ACHN (cell line): ENCODE measurements around the gene HEY2.
A peak's percentile ranks its signal among the peaks of the same experiment; 100 is the strongest.
"Not testable (repeated sequence)": the region's sequence is repeated elsewhere in the genome, so short reads cannot be mapped to it uniquely, and the experiment has no call there.

ENCODE experiments used
- DNase-seq: peaks from one replicate; pipeline ENCODE4 v3.0.0-alpha.2; 2015
- in situ Hi-C: cut with HindIII; loops from 2 replicates; pipeline ENCODE4 v1.10.0; 2017; ENCODE audit warnings: low sequenced_read_pairs, low pct_ligation_motif_present, low pct_unique_long_range_greater_than_20kb

The HEY2 gene

GRCh38 chr6:125749173-125749864 lies at the start of gene HEY2:
HEY2 (plus strand) TSS chr6:125749632; CDS start chr6:125749777, 145 bp downstream.
- in situ Hi-C loops: no loop called here
- DNase-seq: peak; percentile 88

GRCh38 chr6:125700581-125701353 lies 48.7 kb upstream of the HEY2 start:
- no peak for DNase-seq

GRCh38 chr6:125701354-125701668 lies 48.1 kb upstream of the HEY2 start:
- DNase-seq: no peak
- in situ Hi-C loops: no loop called here

More at GRCh38 chr6:125700581-125701353, 48.7 kb upstream of the HEY2 start:
- in situ Hi-C loops: no loop called here

- in situ Hi-C loops, DNase-seq: not testable (repeated sequence)
These were observed 45.5 kb upstream of the HEY2 start for GRCh38 chr6:125703882-125704281.

- in situ Hi-C loops: no loop called here
- no peak for DNase-seq
These were observed 41.7 kb upstream of the HEY2 start for GRCh38 chr6:125707615-125708243.

- in situ Hi-C loops: no loop called here
These were observed 38.3 kb upstream of the HEY2 start for GRCh38 chr6:125711013-125711675.

GRCh38 chr6:125714441-125715090 lies 34.9 kb upstream of the HEY2 start:
- DNase-seq: no peak
- in situ Hi-C loops: no loop called here

More at GRCh38 chr6:125711013-125711675, 38.3 kb upstream of the HEY2 start:
- no peak for DNase-seq

GRCh38 chr6:125717120-125717731 lies 32.2 kb upstream of the HEY2 start:
- in situ Hi-C loops: no loop called here
- DNase-seq: peak; percentile 8

GRCh38 chr6:125718109-125718508 lies 31.3 kb upstream of the HEY2 start:
- no peak for DNase-seq
- in situ Hi-C loops: no loop called here

GRCh38 chr6:125722886-125723285 lies 26.5 kb upstream of the HEY2 start:
- in situ Hi-C loops: no loop called here
- no peak for DNase-seq

GRCh38 chr6:125727216-125727615 lies 22.2 kb upstream of the HEY2 start:
- DNase-seq: no peak
- in situ Hi-C loops: no loop called here

GRCh38 chr6:125728739-125729138 lies 20.7 kb upstream of the HEY2 start:
- in situ Hi-C loops: no loop called here
- DNase-seq: no peak

- in situ Hi-C loops: no loop called here
- DNase-seq: no peak
These were observed 19.4 kb upstream of the HEY2 start for GRCh38 chr6:125729983-125730382.

- no peak for DNase-seq
- in situ Hi-C loops: no loop called here
These were observed 17.0 kb upstream of the HEY2 start for GRCh38 chr6:125732398-125732797.

- in situ Hi-C loops: no loop called here
- no peak for DNase-seq
These were observed 15.7 kb upstream of the HEY2 start for GRCh38 chr6:125733516-125734300.

- DNase-seq: no peak
- in situ Hi-C loops: no loop called here
These were observed 11.2 kb upstream of the HEY2 start for GRCh38 chr6:125738276-125738675.

GRCh38 chr6:125739364-125739763 lies 10.1 kb upstream of the HEY2 start:
- DNase-seq: no peak
- in situ Hi-C loops: no loop called here

GRCh38 chr6:125741336-125741735 lies 8.1 kb upstream of the HEY2 start:
- in situ Hi-C loops: no loop called here
- no peak for DNase-seq
